HG02571 (cell line): ENCODE data around the gene HK1.
"Not testable (repeated sequence)": the region's sequence is repeated elsewhere in the genome, so short reads cannot be mapped to it uniquely, and the experiment has no call there.

Experiments used
- ATAC-seq: cut with Tn5 transposase; IDR thresholded peaks from one replicate; pipeline ENCODE4 v1.9.1; 2021; ENCODE audit warnings: mild to moderate bottlenecking, moderate library complexity; ENCODE audit not compliant: unreplicated experiment

HK1 gene

DNA sequence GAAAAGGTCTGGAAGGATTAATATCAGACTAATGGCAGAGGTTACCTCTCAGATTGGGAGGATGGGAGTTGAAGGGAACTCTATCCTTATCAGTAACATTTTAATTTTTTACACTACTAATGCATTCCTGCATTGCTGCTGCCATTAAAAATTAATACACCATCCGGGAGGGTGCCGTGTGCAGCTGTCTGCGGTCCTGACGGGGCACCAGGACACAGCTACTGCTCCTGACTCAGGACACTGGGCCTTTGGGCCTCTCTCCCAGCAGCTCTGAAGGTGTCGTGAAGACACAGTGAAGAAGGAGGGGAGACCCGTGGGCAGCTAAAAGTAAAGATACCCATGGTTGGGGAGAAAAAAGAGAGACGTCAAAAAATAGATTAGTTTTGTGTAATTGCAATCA lies 23.4 kb upstream of the HK1 start:
- ATAC-seq: no peak

DNA sequence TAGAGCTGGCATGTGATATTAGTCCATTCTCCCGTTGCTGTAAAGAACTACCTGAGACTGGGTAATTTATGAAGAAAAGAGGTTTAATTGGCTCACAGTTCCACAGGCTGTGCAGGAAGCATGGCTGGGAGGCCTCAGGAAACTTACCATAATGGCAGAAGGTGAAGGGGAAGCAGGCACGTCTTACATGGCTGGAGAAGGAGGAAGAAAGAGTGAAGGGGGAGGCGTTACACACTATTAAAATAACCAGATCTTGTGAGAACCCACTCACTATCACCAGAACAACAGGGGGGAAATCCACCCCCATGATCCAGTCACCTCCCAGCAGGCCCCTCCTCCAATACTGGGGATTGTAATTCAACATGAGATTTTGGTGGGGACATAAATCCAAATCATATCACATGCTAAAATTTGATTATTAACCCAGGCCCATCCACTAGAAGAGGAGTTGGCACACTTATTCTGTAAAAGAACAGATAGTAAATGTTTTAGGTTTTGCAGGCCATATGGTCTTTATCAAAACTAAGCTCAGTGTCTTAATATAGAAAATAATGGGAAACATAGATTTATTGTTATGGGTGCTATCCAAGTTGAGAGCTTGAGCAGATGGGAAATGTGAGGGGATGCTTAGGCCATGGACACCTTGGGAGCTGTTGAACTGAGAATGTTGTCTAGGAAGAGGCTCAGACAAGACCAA lies 18.6 kb upstream of the HK1 start:
- ATAC-seq: no peak

DNA sequence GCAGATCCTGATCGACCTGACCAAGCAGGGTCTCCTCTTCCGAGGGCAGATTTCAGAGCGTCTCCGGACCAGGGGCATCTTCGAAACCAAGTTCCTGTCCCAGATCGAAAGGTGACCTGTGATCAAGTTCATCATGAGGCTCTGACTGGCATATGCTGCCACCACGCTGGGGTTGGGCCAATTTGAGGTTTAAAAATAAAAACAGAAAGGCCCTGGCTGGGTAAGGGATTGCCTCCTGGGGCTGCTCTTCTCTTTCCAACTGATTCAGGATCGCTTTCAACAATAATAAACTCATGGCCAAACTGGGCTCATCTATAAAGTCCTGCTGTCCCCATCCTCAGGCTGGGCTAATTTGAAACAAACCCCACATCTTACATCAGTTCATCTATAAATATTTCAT lies 17.1 kb upstream of the HK1 start:
- ATAC-seq: no peak

DNA sequence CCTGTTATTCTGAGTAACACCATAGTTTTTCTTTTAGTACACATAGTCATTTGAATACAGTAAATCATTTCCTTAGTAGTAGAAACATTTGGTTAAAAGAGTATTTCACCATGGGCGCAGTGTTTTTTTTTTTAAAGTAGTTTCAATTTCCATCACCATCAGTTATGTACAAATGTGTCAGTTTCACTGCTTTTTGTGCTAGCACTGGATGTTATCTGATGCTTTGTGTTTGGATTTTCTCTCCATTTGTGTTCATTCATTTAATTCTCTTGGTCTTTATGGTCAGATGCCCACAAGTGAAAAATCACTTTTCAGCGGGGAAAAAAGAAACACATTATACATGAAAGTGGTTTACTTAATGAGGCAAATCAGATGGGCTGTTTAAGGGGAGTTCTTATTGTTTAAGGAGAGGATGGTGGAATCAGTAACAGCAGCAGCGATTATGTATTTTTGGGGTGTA lies 16.0 kb upstream of the HK1 start:
- ATAC-seq: no peak

DNA sequence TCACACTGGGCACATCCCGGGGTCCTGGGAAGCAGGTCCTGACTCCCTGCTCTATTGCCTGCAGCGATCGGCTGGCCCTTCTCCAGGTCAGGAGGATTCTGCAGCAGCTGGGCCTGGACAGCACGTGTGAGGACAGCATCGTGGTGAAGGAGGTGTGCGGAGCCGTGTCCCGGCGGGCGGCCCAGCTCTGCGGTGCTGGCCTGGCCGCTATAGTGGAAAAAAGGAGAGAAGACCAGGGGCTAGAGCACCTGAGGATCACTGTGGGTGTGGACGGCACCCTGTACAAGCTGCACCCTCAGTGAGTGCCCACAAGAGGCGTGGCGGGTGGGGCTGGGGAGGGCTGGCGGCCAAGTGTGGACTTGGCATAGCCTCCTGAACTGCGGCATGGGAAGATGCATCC lies 12.8 kb upstream of the HK1 start:
- ATAC-seq: no peak

- no peak for ATAC-seq
Measured at GRCh38 chr10:69268761-69269416, 9.4 kb upstream of the HK1 start.

DNA sequence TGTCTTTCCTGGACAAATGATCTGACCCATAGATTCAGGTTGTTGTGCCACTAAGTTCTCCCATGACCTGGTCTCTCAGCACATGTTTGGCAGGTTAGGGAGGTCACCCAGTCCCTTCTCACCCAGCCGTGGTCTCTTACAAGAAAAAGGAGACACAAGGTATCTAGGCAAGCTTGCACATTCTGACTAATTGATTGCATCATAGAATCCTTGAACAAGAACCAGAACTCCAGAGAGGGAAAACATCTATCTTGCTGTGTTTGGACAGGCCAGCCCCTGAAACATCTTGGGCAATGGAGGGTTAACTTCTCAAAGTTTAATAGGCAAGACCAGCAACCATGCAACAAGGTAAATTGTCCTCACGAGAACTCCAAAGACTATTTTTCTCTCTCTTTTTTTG lies 8.5 kb upstream of the HK1 start:
- ATAC-seq: no peak

GRCh38 chr10:69270990-69271389 lies 7.3 kb upstream of the HK1 start:
- no peak for ATAC-seq

DNA sequence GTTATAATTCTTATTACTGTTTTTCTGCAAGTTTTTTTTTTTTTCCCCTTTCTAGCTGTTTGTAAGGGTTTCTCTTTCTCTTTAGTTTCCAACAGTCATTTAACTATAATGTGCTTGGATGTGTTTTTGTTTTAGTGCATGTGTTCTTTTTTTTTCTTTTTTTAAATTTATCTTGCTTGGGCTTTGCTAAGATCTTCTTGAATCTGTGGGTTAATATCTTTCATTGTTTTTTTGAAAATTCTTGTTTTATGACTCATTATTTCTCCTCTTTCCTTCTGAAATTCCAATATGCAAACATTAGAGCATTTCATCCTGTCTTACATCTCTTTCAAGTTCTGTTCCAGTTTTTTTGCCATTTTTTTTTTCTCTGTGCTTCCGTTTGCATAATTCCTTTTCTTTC lies 5.7 kb upstream of the HK1 start:
- ATAC-seq: no peak

DNA sequence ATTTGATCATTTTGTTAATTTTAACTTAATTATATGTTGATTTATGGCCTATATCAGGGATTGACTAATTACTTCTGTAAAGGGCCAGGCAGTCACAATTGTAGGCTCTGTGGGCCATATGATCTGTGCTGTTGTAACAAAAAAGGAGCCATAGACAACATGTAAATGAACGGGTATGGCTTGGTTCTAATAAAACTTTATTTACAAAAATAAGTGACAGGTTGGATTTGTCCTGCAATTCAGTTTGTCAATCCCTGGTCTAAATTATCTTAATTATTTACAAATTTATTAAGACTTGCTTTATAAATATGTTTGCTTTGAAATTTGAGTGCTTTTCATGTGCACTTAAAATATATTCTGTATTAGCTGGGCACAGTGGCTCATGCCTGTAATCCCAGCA lies 2.9 kb upstream of the HK1 start:
- ATAC-seq: no peak

- ATAC-seq: no peak
Measured at GRCh38 chr10:69276503-69276902, 1.8 kb upstream of the HK1 start.

- ATAC-seq: no peak
Measured at GRCh38 chr10:69279110-69279509, 814 bp downstream of the HK1 start.

DNA sequence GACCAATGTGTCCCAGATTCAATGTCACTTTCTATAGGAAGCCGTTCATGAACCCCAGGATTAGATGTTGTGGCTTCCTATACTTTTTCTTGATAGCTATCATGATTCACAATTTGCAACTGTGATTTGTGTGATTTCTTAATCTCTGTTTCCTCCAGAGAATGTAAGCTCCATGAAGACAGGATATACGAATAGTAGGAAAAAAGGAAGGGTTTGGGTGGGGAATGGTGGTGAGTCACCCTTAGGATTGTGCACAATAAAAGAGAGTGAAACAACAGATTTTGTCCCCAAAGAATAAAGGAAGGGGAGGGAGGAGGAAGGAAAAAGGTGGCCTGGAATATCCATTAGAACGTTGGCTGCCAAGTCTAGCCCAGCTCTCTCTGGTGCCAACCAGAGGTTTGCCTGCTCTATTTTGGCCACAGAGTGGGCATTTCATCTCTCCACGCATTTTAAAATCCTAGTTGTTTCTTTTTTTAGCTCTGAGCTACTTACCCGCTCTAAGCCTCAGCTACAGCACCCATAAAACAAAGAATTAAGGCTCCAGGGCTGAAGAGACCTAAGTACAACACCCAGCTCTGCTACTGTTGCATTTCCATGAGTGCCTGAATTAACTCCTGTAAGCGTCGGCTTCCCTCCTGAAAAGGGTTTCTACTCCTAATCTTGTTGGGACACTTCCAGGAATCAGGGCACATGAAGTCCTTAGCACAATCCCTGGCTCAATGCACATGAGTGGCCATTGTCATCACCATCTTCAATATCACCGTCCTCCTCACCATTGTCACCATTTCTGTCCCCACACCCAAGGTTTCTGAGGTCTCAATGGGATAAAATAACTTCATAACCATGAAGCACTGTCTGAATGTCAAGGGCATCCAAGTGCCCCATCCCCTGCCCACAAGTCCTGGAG lies 3.5 kb downstream of the HK1 start:
- ATAC-seq: no peak

- ATAC-seq: not testable (repeated sequence)
Measured at GRCh38 chr10:69284402-69284801, 6.1 kb downstream of the HK1 start.

DNA sequence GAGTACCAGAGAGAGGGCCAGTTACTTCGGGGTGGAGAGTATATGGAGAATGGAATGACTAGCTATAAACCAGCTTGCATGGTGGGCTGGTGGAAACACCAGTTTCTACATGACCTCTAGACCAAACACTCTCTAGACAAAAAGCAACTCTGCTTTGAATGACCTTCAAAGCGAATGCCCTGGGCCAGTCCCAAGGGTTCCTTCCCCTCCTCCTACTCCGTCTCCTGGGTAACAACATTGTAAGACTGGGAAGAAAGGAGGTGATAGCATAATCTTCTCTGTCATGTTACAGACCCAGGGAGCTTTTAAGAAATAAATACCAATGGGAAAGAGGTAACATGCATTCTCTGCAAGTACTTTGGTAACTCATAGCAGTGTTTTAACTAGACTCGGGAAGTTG lies 7.4 kb downstream of the HK1 start:
- no peak for ATAC-seq

GRCh38 chr10:69287181-69287580 lies 8.9 kb downstream of the HK1 start:
- ATAC-seq: no peak

GRCh38 chr10:69290993-69291392 lies 12.7 kb downstream of the HK1 start:
- ATAC-seq: no peak

GRCh38 chr10:69292459-69292858 lies 14.2 kb downstream of the HK1 start:
- no peak for ATAC-seq

DNA sequence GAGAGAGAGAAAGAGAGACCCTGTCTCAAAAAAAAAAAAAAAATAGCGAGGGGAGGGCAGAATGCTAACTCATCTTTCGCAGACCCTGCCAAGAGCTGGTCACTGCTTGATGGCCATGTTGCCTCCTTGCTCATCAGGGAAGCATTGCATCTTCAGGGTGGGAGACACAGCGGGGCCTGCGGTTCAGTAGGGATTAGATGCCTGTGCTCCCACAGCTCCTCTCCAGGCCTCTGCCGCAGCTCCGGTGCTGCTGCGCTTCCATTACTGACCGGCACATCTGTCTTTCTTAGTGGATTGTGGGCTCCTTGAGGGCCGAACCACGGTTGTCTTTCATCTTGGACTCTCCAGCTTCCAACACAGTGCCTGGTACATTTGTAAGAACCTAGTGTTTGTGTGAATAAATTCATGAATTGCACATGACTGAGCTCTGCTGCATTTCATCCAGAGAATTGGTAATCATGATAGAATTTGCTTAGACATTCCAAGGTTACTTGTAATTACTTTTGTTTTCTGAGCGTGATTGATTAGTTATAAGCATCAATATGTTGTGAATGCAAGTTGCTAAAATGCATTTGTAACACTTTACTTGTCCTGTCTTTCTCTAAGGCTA lies 16.8 kb downstream of the HK1 start:
- ATAC-seq: no peak

GRCh38 chr10:69303632-69304051 lies 25.3 kb downstream of the HK1 start:
- no peak for ATAC-seq

DNA sequence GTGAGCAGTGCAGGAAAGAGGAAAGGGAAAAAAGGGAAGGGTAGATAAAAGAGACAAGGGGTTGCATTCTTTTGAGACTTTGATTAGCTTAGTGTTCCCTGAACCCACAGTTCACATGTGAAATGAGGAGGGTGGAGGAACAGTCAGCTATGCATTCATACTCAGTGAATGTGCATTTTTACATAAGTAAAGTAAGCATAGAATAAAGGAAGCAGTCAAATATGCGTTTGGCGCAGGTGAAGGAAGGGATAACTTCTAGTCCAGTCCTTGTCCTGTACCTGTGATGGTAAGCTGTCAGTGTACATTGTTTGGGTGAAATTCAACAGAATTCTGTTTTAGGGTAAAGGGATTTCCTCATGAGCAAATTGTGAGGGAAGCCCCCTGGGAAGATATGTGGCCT lies 28.1 kb downstream of the HK1 start:
- ATAC-seq: no peak
